ENCODE measurements around the gene FANCI.
A peak's percentile ranks its signal among the peaks of the same experiment; 100 is the strongest.

FANCI gene

GRCh38 chr15:89333959-89334509 lies 90.3 kb downstream of the FANCI start:
- DNase-seq (ENCODE audit: low spot score): no peak

GRCh38 chr15:89334510-89335297 lies 90.9 kb downstream of the FANCI start, which contains the start of gene POLG:
POLG (minus strand) TSS chr15:89334824; CDS start chr15:89333754, 1,070 bp downstream.
- DNase-seq (ENCODE audit: low spot score): peak; percentile 95

GRCh38 chr15:89335298-89336041 lies 91.7 kb downstream of the FANCI start:
- no peak for DNase-seq (ENCODE audit: low spot score)

GRCh38 chr15:89338036-89338435 lies 94.3 kb downstream of the FANCI start:
- DNase-seq (ENCODE audit: low spot score): no peak

DNA sequence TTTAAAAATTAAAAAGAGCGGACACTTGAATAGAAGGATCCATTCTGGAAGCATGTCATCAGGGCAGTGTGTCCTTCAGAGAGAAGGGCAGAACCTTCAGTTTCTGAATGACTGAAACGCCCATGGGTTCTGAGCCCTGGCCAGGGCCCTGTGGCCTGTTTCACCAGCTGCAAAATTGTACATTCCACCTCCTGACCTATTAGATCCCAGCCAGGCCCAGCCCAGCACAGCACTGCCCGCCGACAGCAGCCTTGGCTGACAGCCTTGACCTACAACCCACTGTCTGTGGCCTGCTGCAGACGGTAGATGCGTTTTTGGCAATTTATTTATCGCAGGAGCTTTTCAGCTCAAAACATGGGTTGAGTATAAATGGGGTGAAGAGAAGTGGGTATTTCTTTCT lies 96.8 kb downstream of the FANCI start:
- DNase-seq (ENCODE audit: low spot score): no peak

DNA sequence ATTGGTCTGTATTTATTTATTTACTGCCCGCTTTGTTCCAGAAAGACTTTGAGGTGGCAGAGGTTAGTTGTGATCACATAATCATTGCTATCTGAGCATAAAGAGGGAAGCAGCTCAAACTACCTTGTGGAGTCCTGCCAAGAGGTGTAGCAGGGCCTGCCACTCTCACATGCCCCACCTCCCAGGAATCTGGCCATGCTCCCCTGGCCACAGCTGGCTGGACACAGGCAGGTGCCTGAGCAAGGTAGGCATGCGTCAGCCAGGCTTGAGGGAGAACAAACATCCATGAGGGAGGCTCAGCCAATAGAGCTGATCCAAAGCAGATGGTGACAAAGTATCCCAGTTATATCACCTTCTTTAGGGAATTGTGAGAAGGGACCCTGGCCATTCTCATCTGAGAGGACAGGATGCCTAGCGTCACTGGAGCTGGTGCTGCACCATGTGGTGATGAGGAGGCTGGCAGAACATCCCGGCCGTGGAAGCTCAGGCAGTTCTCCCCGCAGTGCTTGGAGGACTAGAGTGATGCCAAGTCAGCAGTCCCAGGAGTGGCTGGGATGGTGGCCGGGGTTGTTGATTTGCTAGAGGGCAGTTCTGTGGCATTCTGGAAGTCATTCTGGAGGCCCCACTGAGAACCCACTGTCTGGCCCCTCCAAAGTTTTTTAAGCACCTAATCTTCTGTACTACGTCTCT lies 97.7 kb downstream of the FANCI start:
- no peak for DNase-seq (ENCODE audit: low spot score)

DNA sequence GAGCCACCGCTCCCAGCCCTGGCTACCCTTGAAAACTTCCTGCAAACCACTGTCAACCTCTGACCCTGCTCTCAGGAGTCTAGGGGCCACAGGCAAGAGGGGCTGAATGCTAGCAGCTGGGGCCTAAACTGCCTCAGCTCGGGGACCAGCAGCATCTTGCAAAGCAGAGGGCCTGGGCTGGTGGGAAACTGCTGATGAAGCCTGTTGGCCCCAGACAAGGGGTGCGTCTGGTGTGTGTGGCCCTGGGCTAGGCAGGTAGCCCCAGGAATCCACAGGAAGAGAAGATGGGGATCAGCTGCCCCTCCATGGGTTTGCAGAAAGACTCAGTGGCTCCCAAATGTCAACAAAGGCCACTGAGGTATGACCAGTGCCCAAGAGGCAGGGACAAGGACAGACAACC lies 99.1 kb downstream of the FANCI start:
- no peak for DNase-seq (ENCODE audit: low spot score)

GRCh38 chr15:89345248-89345647 lies 101.5 kb downstream of the FANCI start:
- DNase-seq (ENCODE audit: low spot score): no peak

- DNase-seq (ENCODE audit: low spot score): peak; percentile 67
These were observed 102.9 kb downstream of the FANCI start for GRCh38 chr15:89346516-89347231.

GRCh38 chr15:89349206-89349558 lies 105.4 kb downstream of the FANCI start:
- DNase-seq (ENCODE audit: low spot score): no peak

DNA sequence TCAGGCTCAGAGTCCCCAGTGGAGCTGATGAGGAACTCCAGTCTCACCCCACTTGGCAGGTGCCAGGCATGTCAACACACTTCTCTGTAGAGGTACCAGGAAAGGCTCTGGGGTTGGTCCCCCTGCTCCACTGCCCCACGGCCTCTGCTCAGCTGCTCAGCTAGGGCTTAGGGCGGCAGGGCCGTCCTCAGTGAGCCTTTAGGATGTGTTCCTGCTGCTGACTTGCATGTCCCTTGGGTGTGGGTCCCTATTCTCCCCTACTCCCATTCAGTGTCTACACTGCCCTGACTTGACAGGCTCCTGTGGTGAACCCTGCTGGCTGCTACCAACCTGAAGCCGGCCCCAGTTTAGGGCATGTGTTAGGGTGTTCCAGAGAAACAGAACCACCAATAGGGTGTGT lies 108.7 kb downstream of the FANCI start:
- DNase-seq (ENCODE audit: low spot score): no peak

GRCh38 chr15:89353991-89354390 lies 110.2 kb downstream of the FANCI start:
- DNase-seq (ENCODE audit: low spot score): no peak

DNA sequence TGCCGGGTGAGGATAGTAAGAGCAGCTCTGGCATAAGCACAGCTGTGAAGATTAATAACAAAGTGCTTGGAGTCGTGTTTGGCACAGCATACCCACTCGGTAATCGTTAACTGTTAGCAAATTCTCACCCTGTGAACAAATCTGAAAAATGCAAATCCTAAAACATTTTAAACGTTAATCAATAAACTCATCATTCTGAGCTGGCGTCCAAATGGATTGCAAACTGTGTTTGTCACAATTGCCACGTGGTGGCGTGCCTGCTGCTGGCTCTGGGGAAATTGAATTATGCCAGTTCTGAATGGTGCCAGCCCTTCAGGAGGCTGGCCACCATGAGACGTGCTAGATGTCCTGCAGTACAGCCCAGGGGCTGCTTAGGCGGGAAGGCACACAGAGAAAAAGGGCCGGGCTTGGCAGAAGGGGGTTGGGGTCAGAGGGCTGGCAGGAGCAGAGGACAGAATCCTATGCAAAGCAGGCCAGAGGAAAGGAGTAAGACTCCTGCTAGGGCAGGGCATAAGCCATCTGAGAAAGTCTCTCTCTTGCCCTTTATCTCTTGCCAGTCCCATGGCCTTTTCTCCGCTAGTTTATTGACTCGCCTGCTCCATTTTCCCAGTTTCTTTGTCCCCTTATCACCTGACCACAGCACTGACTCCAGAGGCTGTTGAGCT lies 113.0 kb downstream of the FANCI start:
- no peak for DNase-seq (ENCODE audit: low spot score)

- peak; percentile 92 for DNase-seq (ENCODE audit: low spot score)
These were observed 114.6 kb downstream of the FANCI start for GRCh38 chr15:89358435-89358754.

DNA sequence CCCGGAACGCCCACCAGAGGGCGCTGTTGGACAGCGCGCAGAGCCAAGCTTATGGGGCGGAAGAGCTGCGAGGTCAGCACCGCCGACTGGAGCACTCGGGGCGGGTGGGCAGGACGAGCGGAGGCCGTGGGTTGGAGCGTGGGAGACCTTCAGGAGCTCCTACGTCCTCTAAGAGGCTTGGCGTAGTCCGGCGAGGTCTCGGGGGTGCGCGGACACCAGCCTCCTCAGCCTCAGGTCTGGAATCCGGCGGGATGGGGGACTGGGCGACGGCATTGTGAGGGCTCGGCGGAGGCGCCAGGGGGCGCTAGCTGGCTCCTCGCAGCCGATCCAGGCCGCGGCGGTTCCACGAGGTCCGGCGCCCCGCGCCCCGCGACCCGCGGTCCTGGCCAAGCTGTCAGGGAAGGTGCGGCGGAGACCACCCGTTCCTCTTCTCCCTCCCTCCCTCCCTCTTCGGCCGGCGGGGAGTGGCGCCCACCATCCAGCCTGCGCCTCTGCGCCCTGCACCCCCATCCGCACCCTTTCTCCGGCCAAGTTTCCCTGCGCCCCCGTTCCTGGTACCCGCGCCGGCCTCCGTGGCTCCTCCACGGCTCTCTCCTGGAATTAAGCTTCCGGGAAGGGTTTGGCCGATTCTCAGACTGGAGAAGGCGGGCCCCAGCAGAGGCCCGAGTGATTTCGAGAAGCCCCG lies 115.1 kb downstream of the FANCI start:
- peak; percentile 90 for DNase-seq (ENCODE audit: low spot score)

DNA sequence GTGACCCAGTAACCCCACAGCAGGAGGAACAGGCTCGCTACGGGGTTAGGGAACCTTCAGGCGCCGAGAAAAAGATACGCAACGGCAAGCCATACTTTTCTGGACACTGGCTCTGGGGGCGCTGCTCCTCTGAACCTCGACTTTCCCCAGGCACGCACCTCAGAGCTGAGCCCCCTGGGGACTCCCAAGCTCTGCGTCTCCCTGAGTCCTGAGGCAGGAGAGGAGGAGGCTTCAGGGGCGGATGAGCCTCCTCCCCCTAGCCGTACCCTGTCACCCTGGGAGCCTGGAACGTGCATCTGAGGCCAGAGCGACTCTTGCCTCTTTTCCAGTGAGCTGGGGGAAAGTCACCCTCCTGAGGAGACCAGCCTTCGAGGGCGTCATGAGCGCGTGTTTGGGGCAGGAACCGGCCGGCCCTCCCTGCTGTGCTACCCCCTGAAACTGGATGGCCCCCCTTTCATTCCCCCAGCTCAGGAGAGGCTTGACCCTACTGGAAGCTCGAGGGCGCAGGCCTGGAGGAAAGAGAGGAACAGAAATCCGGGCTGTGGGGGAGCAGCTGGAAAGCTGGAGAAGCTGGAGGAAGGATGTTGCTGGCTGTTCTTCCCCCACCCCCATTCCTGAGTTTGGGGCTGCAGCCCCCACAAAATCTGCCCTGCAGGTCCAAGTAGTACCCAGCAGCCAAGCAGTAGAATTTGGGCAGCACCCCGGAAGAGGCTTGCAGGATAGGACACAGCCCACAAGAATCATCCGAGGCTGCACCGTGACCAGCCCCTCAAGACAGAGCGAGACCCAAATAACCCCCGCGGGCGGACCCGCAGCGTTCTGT lies 115.9 kb downstream of the FANCI start:
- no peak for DNase-seq (ENCODE audit: low spot score)

DNA sequence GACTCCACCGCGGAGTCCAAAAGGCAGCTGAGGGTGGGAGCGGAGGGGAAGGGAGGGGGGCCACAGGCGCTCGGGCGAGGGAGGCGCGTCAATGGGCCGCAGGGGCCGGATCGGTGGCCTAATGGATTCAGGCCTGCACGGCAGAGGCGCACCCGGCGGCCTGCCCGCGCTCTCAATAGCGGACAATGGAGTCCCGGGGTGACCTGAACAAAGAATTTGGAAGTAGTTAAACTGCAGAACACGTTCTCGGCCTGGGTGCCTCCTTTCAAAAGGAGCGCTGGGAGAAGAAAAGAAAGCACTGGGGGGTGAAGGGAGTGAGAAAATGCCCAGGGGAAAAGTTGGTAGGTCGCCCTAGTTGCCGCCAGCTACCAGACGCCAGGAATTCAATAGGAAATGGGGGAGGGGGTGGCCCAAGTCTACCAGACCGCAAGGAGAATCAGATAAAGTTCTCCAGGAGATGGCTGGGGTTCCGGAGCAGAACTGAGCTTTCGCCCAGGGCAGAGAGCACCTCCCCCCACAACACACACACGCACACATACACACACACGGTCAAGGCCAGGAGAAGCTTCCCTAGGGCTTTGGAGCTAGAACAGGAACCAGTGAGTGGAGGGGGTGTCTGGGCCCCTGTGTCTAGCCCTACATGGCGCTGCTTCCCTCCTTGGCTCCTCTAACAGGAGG lies 116.7 kb downstream of the FANCI start:
- DNase-seq (ENCODE audit: low spot score): no peak

DNA sequence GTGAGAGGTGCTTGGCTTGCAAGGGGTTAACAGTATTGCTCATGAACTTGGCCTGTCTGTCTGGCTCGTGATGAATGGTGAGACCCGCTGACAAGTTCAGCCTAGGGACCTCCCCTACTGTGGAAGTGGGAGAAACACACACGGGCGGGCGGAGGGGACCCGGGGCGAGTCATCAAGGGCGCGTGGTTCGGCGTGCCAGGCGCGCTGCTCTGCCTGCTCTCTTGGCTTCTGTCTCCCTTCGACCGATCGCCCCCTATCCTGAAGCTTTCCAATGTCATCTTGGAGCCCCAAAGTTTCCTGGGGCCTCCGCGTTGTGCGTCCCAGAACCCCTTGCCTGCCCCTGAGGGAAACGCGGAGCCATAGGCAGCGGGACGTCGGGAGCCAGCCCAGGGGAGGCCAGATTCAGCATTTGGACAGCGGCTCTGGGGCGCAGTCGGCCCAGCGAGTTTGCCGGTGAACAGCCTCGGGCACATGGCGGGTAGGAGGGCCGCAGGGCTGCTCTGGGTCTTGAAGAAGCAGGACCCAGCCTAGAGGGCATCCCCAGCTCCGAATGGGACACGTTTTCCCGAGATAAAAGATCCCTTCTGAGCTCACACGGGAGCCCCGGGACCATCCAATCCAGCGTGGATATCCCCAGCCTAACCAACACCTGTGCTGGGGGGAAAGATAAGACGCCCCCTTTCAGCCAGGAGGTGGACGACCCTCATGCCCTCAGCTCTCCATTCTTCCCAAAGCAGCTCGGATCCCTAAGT lies 117.8 kb downstream of the FANCI start:
- peak; percentile 93 for DNase-seq (ENCODE audit: low spot score)
